ENCODE results near the gene R3HDM2.

GRCh38 chr12:57234571-57235016 lies 196.2 kb downstream of the R3HDM2 start:
- TF ChIP-seq, protein P1, sequence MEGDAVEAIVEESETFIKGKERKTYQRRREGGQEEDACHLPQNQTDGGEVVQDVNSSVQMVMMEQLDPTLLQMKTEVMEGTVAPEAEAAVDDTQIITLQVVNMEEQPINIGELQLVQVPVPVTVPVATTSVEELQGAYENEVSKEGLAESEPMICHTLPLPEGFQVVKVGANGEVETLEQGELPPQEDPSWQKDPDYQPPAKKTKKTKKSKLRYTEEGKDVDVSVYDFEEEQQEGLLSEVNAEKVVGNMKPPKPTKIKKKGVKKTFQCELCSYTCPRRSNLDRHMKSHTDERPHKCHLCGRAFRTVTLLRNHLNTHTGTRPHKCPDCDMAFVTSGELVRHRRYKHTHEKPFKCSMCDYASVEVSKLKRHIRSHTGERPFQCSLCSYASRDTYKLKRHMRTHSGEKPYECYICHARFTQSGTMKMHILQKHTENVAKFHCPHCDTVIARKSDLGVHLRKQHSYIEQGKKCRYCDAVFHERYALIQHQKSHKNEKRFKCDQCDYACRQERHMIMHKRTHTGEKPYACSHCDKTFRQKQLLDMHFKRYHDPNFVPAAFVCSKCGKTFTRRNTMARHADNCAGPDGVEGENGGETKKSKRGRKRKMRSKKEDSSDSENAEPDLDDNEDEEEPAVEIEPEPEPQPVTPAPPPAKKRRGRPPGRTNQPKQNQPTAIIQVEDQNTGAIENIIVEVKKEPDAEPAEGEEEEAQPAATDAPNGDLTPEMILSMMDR (conservative IDR thresholded peaks at IDR 0.05; ENCODE audit: low read length) = no peak
- TF ChIP-seq EZH2phosphoT487 (IDR thresholded peaks at IDR 0.05; ENCODE audit: borderline replicate concordance, low read depth, low read length) = no peak
